ENCODE measurements around the gene HUS1B. TPM values are rescaled to one million over a fixed set of nuclear protein-coding genes. Genes with fewer than 3 reads are reported as not detected.

HUS1B gene
- total and polyA plus RNA-seq, 2 of the 13 experiments (the other 11 are each of a cell fraction or from before 2014, with no cell fraction given), result 0.18 to 0.40 TPM

- TF ChIP-seq ZNF597 (CRISPR knock-in tag; IDR thresholded peaks at IDR 0.05), result no peak
- peak; percentile 97; the same call in 1 of the 2 replicates for TF ChIP-seq KLF12 (CRISPR knock-in tag; IDR thresholded peaks at IDR 0.05; ENCODE audit: borderline replicate concordance)
- TF ChIP-seq ZXDC (CRISPR knock-in tag; IDR thresholded peaks at IDR 0.05), result peak; percentile 51; the same call in 1 of the 2 replicates
- TF ChIP-seq ZNF33B (CRISPR knock-in tag; IDR thresholded peaks at IDR 0.05), result peak; percentile 90
- TF ChIP-seq ZBTB39 (CRISPR knock-in tag; IDR thresholded peaks at IDR 0.05), result no peak; the same call in 1 of the 2 replicates
- TF ChIP-seq ERF (CRISPR knock-in tag; IDR thresholded peaks at IDR 0.05), result peak; percentile 97
- no peak for TF ChIP-seq PAF1 (CRISPR knock-in tag; IDR thresholded peaks at IDR 0.05)
- no peak for TF ChIP-seq TAF15 (IDR thresholded peaks at IDR 0.05; ENCODE audit: low read depth, low read length, poor library complexity, severe bottlenecking)
- no peak for TF ChIP-seq ZNF44 (CRISPR knock-in tag; IDR thresholded peaks at IDR 0.05)
- peak; percentile 96; the same call in 1 of the 2 replicates for TF ChIP-seq ETS1 (CRISPR knock-in tag; IDR thresholded peaks at IDR 0.05)
- peak; percentile 98 for TF ChIP-seq PTBP1 (IDR thresholded peaks at IDR 0.05; ENCODE audit: low read depth, low read length, poor library complexity, severe bottlenecking)
- no peak for TF ChIP-seq HMGA1 (CRISPR knock-in tag; conservative IDR thresholded peaks at IDR 0.05)
- peak; percentile 25; the same call in 1 of the 2 replicates for TF ChIP-seq MAFF (IDR thresholded peaks at IDR 0.05; ENCODE audit: low read depth, low read length)
- TF ChIP-seq ZBTB46 (CRISPR knock-in tag; IDR thresholded peaks at IDR 0.05; ENCODE audit: borderline replicate concordance), result 0 out of 2 replicates have a peak, but pooled peaks have one; percentile 23
- peak; percentile 90 for TF ChIP-seq MEIS2 (CRISPR knock-in tag; IDR thresholded peaks at IDR 0.05)
Observed at GRCh38 chr6:692858-693722, 36.2 kb upstream of the HUS1B start, which contains the start of gene EXOC2 (continued).
